KMS-11 (cell line): Measurements from ENCODE around the gene TRPM2.

ENCODE experiments used
- H2AFZ ChIP-seq: fragments of 200-600 bp; sonication (generic); 2 replicates; pipeline ENCODE4 v1.6.1; 2016; ENCODE audit warnings: antibody characterized with exemption, mixed run types, low read depth
- H3K27ac ChIP-seq: fragments of 200-600 bp; sonication (generic); 2 replicates; pipeline ENCODE4 v1.6.1; 2016; ENCODE audit warnings: mild to moderate bottlenecking, mixed run types
- H3K27me3 ChIP-seq: fragments of 200-600 bp; sonication (generic); 2 replicates; pipeline ENCODE4 v1.6.1; 2017; ENCODE audit warnings: mild to moderate bottlenecking, low read depth, mixed run types, moderate library complexity; ENCODE audit not compliant: insufficient read depth
- H3K36me3 ChIP-seq: fragments of 200-600 bp; sonication (generic); 2 replicates; pipeline ENCODE4 v1.6.1; 2017; ENCODE audit warnings: mild to moderate bottlenecking, mixed run types; ENCODE audit not compliant: insufficient read depth
- H3K4me1 ChIP-seq: fragments of 200-600 bp; sonication (generic); 2 replicates; pipeline ENCODE4 v1.6.1; 2016; ENCODE audit warnings: mild to moderate bottlenecking, low read depth, mixed run types; ENCODE audit not compliant: poor library complexity, severe bottlenecking
- H3K4me2 ChIP-seq: fragments of 200-600 bp; sonication (generic); 2 replicates; pipeline ENCODE4 v1.7.0; 2016; ENCODE audit warnings: mild to moderate bottlenecking, mixed run types
- H3K4me3 ChIP-seq: fragments of 200-600 bp; sonication (generic); IDR thresholded peaks from 2 replicates; pipeline ENCODE4 v1.6.1; 2017; ENCODE audit warnings: low read depth, low read length, mixed read lengths; ENCODE audit not compliant: insufficient read depth
- H3K79me2 ChIP-seq: fragments of 200-600 bp; sonication (generic); 2 replicates; pipeline ENCODE4 v1.6.1; 2016; ENCODE audit warnings: low read depth, mixed run types; ENCODE audit not compliant: insufficient read depth
- H3K9ac ChIP-seq: fragments of 200-600 bp; sonication (generic); 2 replicates; pipeline ENCODE4 v1.6.1; 2016; ENCODE audit warnings: mild to moderate bottlenecking, mixed run types
- H4K20me1 ChIP-seq: fragments of 200-600 bp; sonication (generic); 2 replicates; pipeline ENCODE4 v1.6.1; 2016; ENCODE audit warnings: mild to moderate bottlenecking, mixed run types; ENCODE audit not compliant: insufficient read depth
- CTCF ChIP-seq: fragments of 200-600 bp; sonication (generic); conservative IDR thresholded peaks from 2 replicates; pipeline ENCODE4 v1.6.1; 2017; ENCODE audit warnings: low read depth, mild to moderate bottlenecking, antibody characterized with exemption, low read length, moderate library complexity, mixed read lengths

Gene TRPM2

GRCh38 chr21:44323591-44323990, 29.8 kb upstream of the TRPM2 start:
- Histone ChIP-seq H3K4me2 (no peak overlapping the region), H4K20me1 (no peaks in the 10 kb centered on the region), H3K4me3 (no peak overlapping the region), H3K4me1 (no peaks in the 10 kb centered on the region), H3K36me3 (no peaks in the 10 kb centered on the region), H3K27me3 (no peaks in the 10 kb centered on the region), H3K27ac (no peak overlapping the region), H2AFZ (no peak overlapping the region), H3K79me2 (no peaks in the 10 kb centered on the region), H3K9ac (no peak overlapping the region)
- no peak for TF ChIP-seq CTCF

GRCh38 chr21:44324106-44324853, 29.1 kb upstream of the TRPM2 start:
- Histone ChIP-seq H3K9ac (no peak overlapping the region), H3K27ac (no peak overlapping the region), H3K4me3 (no peak overlapping the region), H3K4me2 (no peak overlapping the region), H4K20me1 (no peaks in the 10 kb centered on the region), H3K36me3 (no peaks in the 10 kb centered on the region), H2AFZ (no peak overlapping the region), H3K4me1 (no peaks in the 10 kb centered on the region), H3K27me3 (no peaks in the 10 kb centered on the region), H3K79me2 (no peaks in the 10 kb centered on the region)
- TF ChIP-seq CTCF = no peak

GRCh38 chr21:44324854-44325107, 28.6 kb upstream of the TRPM2 start:
- Histone ChIP-seq H3K9ac (no peak overlapping the region), H2AFZ (no peak overlapping the region), H3K4me2 (no peak overlapping the region), H4K20me1 (no peaks in the 10 kb centered on the region), H3K27me3 (no peaks in the 10 kb centered on the region), H3K4me1 (no peaks in the 10 kb centered on the region), H3K79me2 (no peaks in the 10 kb centered on the region), H3K27ac (no peak overlapping the region), H3K4me3 (no peak overlapping the region), H3K36me3 (no peaks in the 10 kb centered on the region)
- TF ChIP-seq CTCF = no peak

- Histone ChIP-seq H3K79me2 (no peaks in the 10 kb centered on the region), H3K4me3 (no peak overlapping the region), H3K27ac (no peak overlapping the region), H3K36me3 (no peaks in the 10 kb centered on the region), H3K4me1 (no peaks in the 10 kb centered on the region), H3K27me3 (no peaks in the 10 kb centered on the region), H3K9ac (no peak overlapping the region), H3K4me2 (no peak overlapping the region), H2AFZ (no peak overlapping the region), H4K20me1 (no peaks in the 10 kb centered on the region)
- TF ChIP-seq CTCF = no peak
These were observed 27.8 kb upstream of the TRPM2 start for GRCh38 chr21:44325386-44326271.
